Keratinocyte (primary cell): ENCODE results near the gene MOB2. TPM values are rescaled to one million over a fixed set of nuclear protein-coding genes. Genes with fewer than 3 reads are reported as not detected.

ENCODE experiments used
- DNase-seq: peaks from one replicate; pipeline ENCODE4 v3.0.0-alpha.2; 2011; ENCODE audit warnings: low read depth, missing footprints, low spot score
- FAIRE-seq: peaks from 2 replicates; lab custom pipeline; 2011; peaks lifted over from hg19 to GRCh38; lab: Jason Lieb, UNC
- H2AFZ ChIP-seq: 2 replicates; pipeline ENCODE4 v1.6.0; 2012; ENCODE audit warnings: low read length, control low read depth, inconsistent platforms; ENCODE audit not compliant: control insufficient read depth
- H3K27ac ChIP-seq: 2 replicates; pipeline ENCODE4 v1.5.1; 2011; ENCODE audit warnings: low read length; ENCODE audit not compliant: control insufficient read depth, insufficient read depth
- H3K27me3 ChIP-seq: 3 replicates; pipeline ENCODE4 v1.6.0; 2011; ENCODE audit warnings: low read length; ENCODE audit not compliant: control insufficient read depth, insufficient read depth; ENCODE audit errors: extremely low read depth
- H3K36me3 ChIP-seq, 2 experiments: 2 replicates in 1 of 2; 3 replicates in 1 of 2; pipeline ENCODE4 v1.5.1; 2011; ENCODE audit warnings: low read length in 2 of 2, mild to moderate bottlenecking in 1 of 2; ENCODE audit not compliant: control insufficient read depth in 2 of 2, insufficient read depth in 2 of 2; ENCODE audit errors: extremely low read depth in 1 of 2
- H3K4me1 ChIP-seq: 3 replicates; pipeline ENCODE4 v1.5.1; 2011; ENCODE audit warnings: low read length; ENCODE audit not compliant: control insufficient read depth, insufficient read depth; ENCODE audit errors: extremely low read depth
- H3K4me2 ChIP-seq: 3 replicates; pipeline ENCODE4 v1.6.0; 2011; ENCODE audit warnings: low read depth, low read length; ENCODE audit not compliant: control insufficient read depth, insufficient read depth; ENCODE audit errors: extremely low read depth
- H3K4me3 ChIP-seq, 3 experiments: fragments of 200-600 bp in 1 of 3; sonication (generic) in 1 of 3; 2 replicates in 2 of 3; 3 replicates in 1 of 3; pipeline ENCODE4 v1.5.1; 2011 to 2016; ENCODE audit warnings: low read length in 3 of 3, mild to moderate bottlenecking in 3 of 3, control low read depth in 2 of 3, inconsistent platforms in 1 of 3, low read depth in 1 of 3, mixed read lengths in 1 of 3, mixed run types in 1 of 3, moderate library complexity in 1 of 3; ENCODE audit not compliant: control insufficient read depth in 2 of 3, insufficient read depth in 2 of 3; ENCODE audit errors: extremely low read depth in 1 of 3
- H3K79me2 ChIP-seq: 2 replicates; pipeline ENCODE4 v1.6.0; 2012; ENCODE audit warnings: low read length; ENCODE audit not compliant: control insufficient read depth, insufficient read depth
- H3K9ac ChIP-seq: 3 replicates; pipeline ENCODE4 v1.6.0; 2011; ENCODE audit warnings: low read length; ENCODE audit not compliant: control insufficient read depth, insufficient read depth; ENCODE audit errors: extremely low read depth
- H3K9me1 ChIP-seq: 3 replicates; pipeline ENCODE4 v1.6.0; 2011; ENCODE audit warnings: low read length; ENCODE audit not compliant: control insufficient read depth, insufficient read depth; ENCODE audit errors: extremely low read depth
- H3K9me3 ChIP-seq: 2 replicates; pipeline ENCODE4 v1.5.1; 2012; ENCODE audit warnings: low read depth, low read length; ENCODE audit not compliant: control insufficient read depth
- H4K20me1 ChIP-seq: 3 replicates; pipeline ENCODE4 v1.6.0; 2011; ENCODE audit warnings: low read length; ENCODE audit not compliant: control insufficient read depth, insufficient read depth; ENCODE audit errors: extremely low read depth
- CTCF ChIP-seq, 3 experiments: IDR thresholded peaks in 1 of 3; conservative IDR thresholded peaks in 1 of 3; optimal IDR thresholded peaks in 1 of 3; 2 replicates in 2 of 3; 3 replicates in 1 of 3; pipeline versions ENCODE3 to v1.5.1; 2011; ENCODE audit warnings: low read length in 3 of 3, mild to moderate bottlenecking in 3 of 3, moderate library complexity in 2 of 3, control low read depth in 1 of 3, inconsistent platforms in 1 of 3; ENCODE audit not compliant: insufficient read depth in 2 of 3; ENCODE audit errors: extremely low read depth in 1 of 3
- EZH2 ChIP-seq: IDR thresholded peaks from one replicate; pipeline ENCODE4 v1.6.1; 2012; ENCODE audit warnings: inconsistent platforms, mild to moderate bottlenecking, low read length, moderate library complexity
- dilution Hi-C: fragments of 300-500 bp; cut with MboI; formaldehyde crosslinking; loops from one replicate; pipeline ENCODE4 v1.7.0; 2020; ENCODE audit warnings: low sequenced_read_pairs; ENCODE audit not compliant: extremely low pct_ligation_motif_present
- polyA plus RNA-seq, 5 experiments: library from polyadenylated mRNA; depleted of rRNA in 3 of 5; stranded (reverse) in 3 of 5; stranded (forward) in 1 of 5; unstranded in 1 of 5; fragments of >200 nt; gene quantifications; 1 replicate in 1 of 5; 2 replicates in 3 of 5; 3 replicates in 1 of 5; pipeline versions ENCODE4 v1.2.1 to v1.2.3, GENCODE V29; 2011 to 2012; ENCODE audit warnings: missing spikeins in 2 of 5, low read depth in 1 of 5, low replicate concordance in 1 of 5

The MOB2 gene
- polyA plus RNA-seq, 1 donor (not counting 4 experiments of a cell fraction or from before 2014, with no cell fraction given): 37.7 TPM

- DNase-seq: no peak
- TF ChIP-seq EZH2: no peak
- no peak for TF ChIP-seq CTCF (optimal IDR thresholded peaks at IDR 0.05 in 1 of 3, IDR thresholded peaks at IDR 0.05 in 1 of 3, conservative IDR thresholded peaks at IDR 0.05 in 1 of 3; ENCODE audit: extremely low read depth in 1 of 3, insufficient read depth in 2 of 3, low read length in 3 of 3)
- FAIRE-seq: no peak
- Histone ChIP-seq H3K4me1 (peaks cover 3% of the 10 kb centered on the region), H3K9ac (no peak overlapping the region), H3K9me3 (no peaks in the 10 kb centered on the region), H3K9me1 (no peaks in the 10 kb centered on the region), H3K36me3 (no peaks in the 10 kb centered on the region), H3K4me2 (no peak overlapping the region), H3K27ac (no peak overlapping the region), H3K27me3 (peaks cover 65% of the 10 kb centered on the region), H3K4me3 (no peak overlapping the region), H4K20me1 (peaks cover 3% of the 10 kb centered on the region), H3K79me2 (no peaks in the 10 kb centered on the region), H2AFZ (no peak overlapping the region)
- dilution Hi-C loops: no loop called here
Measured at GRCh38 chr11:1449490-1450243, 36.9 kb downstream of the MOB2 start.

- DNase-seq (no peak), FAIRE-seq (no peak)
- Histone ChIP-seq H3K27me3 (peaks cover 70% of the 10 kb centered on the region), H3K9ac (no peak overlapping the region), H4K20me1 (peaks cover 3% of the 10 kb centered on the region), H3K27ac (no peak overlapping the region), H3K4me2 (no peak overlapping the region), H3K4me3 (no peak overlapping the region), H3K79me2 (no peaks in the 10 kb centered on the region), H3K9me3 (no peaks in the 10 kb centered on the region), H3K36me3 (no peaks in the 10 kb centered on the region), H3K9me1 (no peaks in the 10 kb centered on the region), H2AFZ (no peak overlapping the region), H3K4me1 (peaks cover 3% of the 10 kb centered on the region)
- dilution Hi-C loops: no loop called here
- TF ChIP-seq CTCF (optimal IDR thresholded peaks at IDR 0.05 in 1 of 3, IDR thresholded peaks at IDR 0.05 in 1 of 3, conservative IDR thresholded peaks at IDR 0.05 in 1 of 3; ENCODE audit: extremely low read depth in 1 of 3, insufficient read depth in 2 of 3, low read length in 3 of 3) (no peak), EZH2 (no peak)
Measured at GRCh38 chr11:1448882-1449281, 37.7 kb downstream of the MOB2 start.
